OCI-LY1 (cell line): Measurements from ENCODE around the gene SORCS3.

Source experiments
- H2AFZ ChIP-seq: fragments of 200-600 bp; sonication (generic), shearing (Covaris generic); 2 replicates; pipeline ENCODE4 v1.6.0; 2014; ENCODE audit warnings: antibody characterized with exemption, mild to moderate bottlenecking, low read length
- H3F3A ChIP-seq: fragments of 200-600 bp; sonication (generic), shearing (Covaris generic); 2 replicates; pipeline ENCODE4 v1.6.0; 2014; ENCODE audit warnings: mild to moderate bottlenecking, antibody characterized with exemption, low read length, moderate library complexity; ENCODE audit not compliant: insufficient read depth
- H3K27ac ChIP-seq: fragments of 200-600 bp; sonication (generic); 2 replicates; pipeline ENCODE4 v1.5.1; 2014; ENCODE audit warnings: low read length, mixed run types, mild to moderate bottlenecking, low read depth; ENCODE audit not compliant: poor library complexity, severe bottlenecking
- H3K27me3 ChIP-seq: fragments of 200-600 bp; sonication (generic); 2 replicates; pipeline ENCODE4 v1.6.0; 2014; ENCODE audit warnings: antibody characterized with exemption, mild to moderate bottlenecking, low read length, moderate library complexity; ENCODE audit not compliant: insufficient read depth
- H3K36me3 ChIP-seq: fragments of 200-600 bp; sonication (generic); 2 replicates; pipeline ENCODE4 v1.6.1; 2014; ENCODE audit warnings: mild to moderate bottlenecking, antibody characterized with exemption, low read length, moderate library complexity, mixed read lengths; ENCODE audit not compliant: insufficient read depth
- H3K4me1 ChIP-seq: fragments of 200-600 bp; sonication (generic); 2 replicates; pipeline ENCODE4 v1.5.1; 2014; ENCODE audit warnings: mild to moderate bottlenecking, low read length, moderate library complexity; ENCODE audit not compliant: insufficient read depth, severe bottlenecking
- H3K4me2 ChIP-seq: fragments of 200-600 bp; sonication (generic), shearing (Covaris generic); 2 replicates; pipeline ENCODE4 v1.6.1; 2014; ENCODE audit warnings: low read length
- H3K4me3 ChIP-seq: fragments of 200-600 bp; sonication (generic); 2 replicates; pipeline ENCODE4 v1.5.1; 2014; ENCODE audit warnings: low read length, low read depth, mild to moderate bottlenecking, mixed read lengths; ENCODE audit not compliant: poor library complexity, severe bottlenecking
- H3K79me2 ChIP-seq: fragments of 200-600 bp; shearing (Covaris generic); 2 replicates; pipeline ENCODE4 v1.6.1; 2016; ENCODE audit warnings: mixed run types, low read length, mixed read lengths; ENCODE audit not compliant: insufficient read depth
- H3K9ac ChIP-seq: fragments of 200-600 bp; sonication (generic), shearing (Covaris generic); 2 replicates; pipeline ENCODE4 v1.6.1; 2014; ENCODE audit warnings: mild to moderate bottlenecking, low read length, mixed read lengths
- H3K9me2 ChIP-seq: fragments of 200-600 bp; sonication (generic), shearing (Covaris generic); 2 replicates; pipeline ENCODE4 v1.6.1; 2014; ENCODE audit warnings: low read depth, mild to moderate bottlenecking, low read length, mixed read lengths
- H3K9me3 ChIP-seq: fragments of 200-600 bp; shearing (Covaris generic); 2 replicates; pipeline ENCODE4 v1.6.1; 2014; ENCODE audit warnings: low read length, mixed read lengths
- H4K20me1 ChIP-seq: fragments of 200-600 bp; sonication (generic), shearing (Covaris generic); 2 replicates; pipeline ENCODE4 v1.6.0; 2016; ENCODE audit warnings: mild to moderate bottlenecking, low read length; ENCODE audit not compliant: insufficient read depth
- CTCF ChIP-seq: fragments of 200-600 bp; sonication (generic), shearing (Covaris generic); IDR thresholded peaks from 2 replicates; pipeline ENCODE4 v1.5.1; 2017; ENCODE audit warnings: mild to moderate bottlenecking, antibody characterized with exemption, low read length, moderate library complexity, mixed read lengths
- EZH2 ChIP-seq: fragments of 200-600 bp; sonication (generic), shearing (Covaris generic); IDR thresholded peaks from 2 replicates; pipeline ENCODE4 v1.8.0; 2017; ENCODE audit warnings: borderline replicate concordance, mixed run types, mild to moderate bottlenecking, antibody characterized with exemption, low read length, moderate library complexity, mixed read lengths

Gene SORCS3

GRCh38 chr10:104892879-104893617, 252.0 kb downstream of the SORCS3 start:
- Histone ChIP-seq H3K27ac (no peak overlapping the region), H2AFZ (no peak overlapping the region), H3K9ac (no peak overlapping the region), H3K79me2 (no peaks in the 10 kb centered on the region), H3K4me2 (no peak overlapping the region), H3K9me3 (no peaks in the 10 kb centered on the region), H3K9me2 (no peaks in the 10 kb centered on the region), H3K4me3 (no peak overlapping the region), H3F3A (no peaks in the 10 kb centered on the region), H3K4me1 (no peaks in the 10 kb centered on the region), H3K27me3 (no peaks in the 10 kb centered on the region), H3K36me3 (no peaks in the 10 kb centered on the region), H4K20me1 (no peaks in the 10 kb centered on the region)
- TF ChIP-seq CTCF (no peak), EZH2 (no peak)

GRCh38 chr10:104893701-104894100, 252.6 kb downstream of the SORCS3 start:
- TF ChIP-seq EZH2 (no peak), CTCF (no peak)
- H3K9me3 ChIP-seq = no peaks in the 10 kb centered on the region
- no peaks in the 10 kb centered on the region for H3K4me1 ChIP-seq
- no peak overlapping the region for H3K27ac ChIP-seq
- H3K36me3 ChIP-seq = no peaks in the 10 kb centered on the region
- no peaks in the 10 kb centered on the region for H3F3A ChIP-seq
- H3K4me3 ChIP-seq = no peak overlapping the region
- no peak overlapping the region for H3K4me2 ChIP-seq
- H3K9ac ChIP-seq = no peak overlapping the region
- no peaks in the 10 kb centered on the region for H3K27me3 ChIP-seq
- H2AFZ ChIP-seq = no peak overlapping the region
- H3K79me2 ChIP-seq = no peaks in the 10 kb centered on the region
- no peaks in the 10 kb centered on the region for H4K20me1 ChIP-seq
- no peaks in the 10 kb centered on the region for H3K9me2 ChIP-seq

- H4K20me1 ChIP-seq = no peaks in the 10 kb centered on the region
- H2AFZ ChIP-seq = no peak overlapping the region
- no peaks in the 10 kb centered on the region for H3K79me2 ChIP-seq
- no peaks in the 10 kb centered on the region for H3K9me3 ChIP-seq
- no peaks in the 10 kb centered on the region for H3K36me3 ChIP-seq
- H3K4me2 ChIP-seq = no peak overlapping the region
- no peaks in the 10 kb centered on the region for H3K27me3 ChIP-seq
- TF ChIP-seq CTCF (no peak), EZH2 (no peak)
- H3K27ac ChIP-seq = no peak overlapping the region
- no peak overlapping the region for H3K9ac ChIP-seq
- no peak overlapping the region for H3K4me3 ChIP-seq
- no peaks in the 10 kb centered on the region for H3K9me2 ChIP-seq
- no peaks in the 10 kb centered on the region for H3K4me1 ChIP-seq
- H3F3A ChIP-seq = no peaks in the 10 kb centered on the region
Observed at GRCh38 chr10:104894681-104895080, 253.6 kb downstream of the SORCS3 start.
